HG03045 (cell line): Measurements from ENCODE around the gene WNT9A.

Experiments
- ATAC-seq: cut with Tn5 transposase; IDR thresholded peaks from one replicate; pipeline ENCODE4 v1.9.1; 2021; ENCODE audit warnings: mild to moderate bottlenecking, moderate library complexity; ENCODE audit not compliant: unreplicated experiment

Gene WNT9A

DNA sequence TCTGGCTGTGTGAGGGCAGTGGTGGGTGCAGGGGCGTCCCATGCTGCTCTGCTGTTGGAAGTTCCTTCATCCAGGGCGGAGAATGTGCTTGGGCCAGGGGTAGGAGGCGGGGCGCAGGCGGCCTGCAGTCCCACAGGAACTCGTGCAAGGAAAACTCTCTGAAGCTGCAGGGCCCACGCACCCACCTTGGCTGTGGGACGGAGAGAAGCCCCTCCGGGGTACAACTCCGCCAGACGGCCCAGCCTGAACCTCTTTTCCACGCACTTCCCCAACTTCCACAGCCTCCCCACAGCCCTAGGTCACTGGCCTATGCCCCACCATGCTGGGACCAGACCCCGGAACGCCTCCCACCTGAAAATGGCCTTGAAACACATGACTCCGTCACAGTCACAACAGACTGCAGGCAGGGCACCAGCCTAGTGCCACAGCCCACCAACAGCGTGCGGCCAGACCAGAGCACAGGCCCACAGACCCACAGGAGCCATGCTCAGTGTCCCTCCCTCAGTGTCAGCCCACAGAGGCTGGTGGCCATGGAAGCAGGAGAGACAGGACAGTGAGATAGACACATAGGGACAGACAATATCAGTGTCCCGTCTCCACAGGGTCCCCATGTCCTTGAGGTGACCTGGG lies 47.8 kb downstream of the WNT9A start:
- no peak for ATAC-seq

DNA sequence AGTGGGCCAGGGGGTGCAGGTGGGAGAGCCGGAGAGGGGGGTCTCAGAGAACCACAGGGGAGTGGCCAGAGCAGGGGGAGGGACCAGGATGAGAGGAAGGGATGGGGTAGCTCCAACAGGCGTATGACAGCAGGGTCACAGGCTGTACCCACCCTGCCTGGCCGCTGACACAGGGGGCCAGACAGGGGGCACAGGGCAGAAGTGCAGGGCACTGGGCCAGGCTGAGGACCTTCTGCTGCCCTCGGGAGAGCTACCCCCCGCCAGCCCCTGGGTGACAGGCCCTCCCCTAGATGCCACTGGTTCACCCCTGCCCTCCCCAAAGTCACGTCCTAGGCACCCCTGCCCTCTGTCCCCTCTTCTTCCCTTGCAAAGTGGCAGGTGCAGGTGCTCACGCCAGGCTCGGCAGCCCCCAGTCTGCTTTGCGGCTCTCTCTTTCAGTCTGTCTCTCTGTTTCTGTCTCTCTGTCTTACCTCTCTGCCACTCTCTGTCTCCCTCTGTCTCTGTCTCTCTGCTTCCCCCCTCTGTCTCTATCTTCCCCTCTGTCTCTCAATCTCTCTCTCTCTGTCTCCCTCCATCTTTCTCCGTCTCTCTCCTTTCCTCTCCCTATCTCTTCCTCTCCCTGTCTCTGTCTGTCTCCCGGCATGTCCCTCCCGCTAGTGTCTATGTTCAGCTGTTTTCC lies 48.5 kb downstream of the WNT9A start:
- ATAC-seq: no peak

DNA sequence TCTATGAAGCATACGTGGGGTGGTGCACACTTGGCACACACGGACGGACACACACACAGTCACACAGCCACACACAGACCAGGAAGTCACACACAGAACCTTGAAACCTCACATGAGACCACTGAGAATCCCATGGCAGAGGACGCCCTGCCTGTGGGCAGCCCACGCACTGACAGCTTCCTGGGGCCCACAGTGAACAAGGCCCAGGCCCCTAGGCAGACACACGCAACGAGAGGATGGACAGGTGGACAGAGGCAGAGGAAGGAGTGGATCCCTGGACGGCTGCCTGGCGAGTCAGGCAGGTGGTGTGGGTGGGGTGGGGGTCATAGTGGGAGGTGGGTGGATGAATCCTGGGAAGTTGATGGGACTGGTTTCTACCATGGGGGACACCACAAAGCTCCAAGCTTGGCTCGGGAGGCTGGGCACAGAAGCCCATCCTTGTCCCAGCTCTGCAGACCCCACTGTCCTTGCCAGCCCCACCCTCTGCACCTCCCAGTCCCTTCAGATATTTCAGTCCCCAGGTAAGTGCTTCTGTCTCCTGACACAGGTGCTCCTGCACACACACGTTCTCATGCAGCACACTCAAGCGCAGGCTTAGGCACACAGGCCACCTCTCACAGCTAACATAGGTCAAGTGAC lies 49.1 kb downstream of the WNT9A start:
- no peak for ATAC-seq

DNA sequence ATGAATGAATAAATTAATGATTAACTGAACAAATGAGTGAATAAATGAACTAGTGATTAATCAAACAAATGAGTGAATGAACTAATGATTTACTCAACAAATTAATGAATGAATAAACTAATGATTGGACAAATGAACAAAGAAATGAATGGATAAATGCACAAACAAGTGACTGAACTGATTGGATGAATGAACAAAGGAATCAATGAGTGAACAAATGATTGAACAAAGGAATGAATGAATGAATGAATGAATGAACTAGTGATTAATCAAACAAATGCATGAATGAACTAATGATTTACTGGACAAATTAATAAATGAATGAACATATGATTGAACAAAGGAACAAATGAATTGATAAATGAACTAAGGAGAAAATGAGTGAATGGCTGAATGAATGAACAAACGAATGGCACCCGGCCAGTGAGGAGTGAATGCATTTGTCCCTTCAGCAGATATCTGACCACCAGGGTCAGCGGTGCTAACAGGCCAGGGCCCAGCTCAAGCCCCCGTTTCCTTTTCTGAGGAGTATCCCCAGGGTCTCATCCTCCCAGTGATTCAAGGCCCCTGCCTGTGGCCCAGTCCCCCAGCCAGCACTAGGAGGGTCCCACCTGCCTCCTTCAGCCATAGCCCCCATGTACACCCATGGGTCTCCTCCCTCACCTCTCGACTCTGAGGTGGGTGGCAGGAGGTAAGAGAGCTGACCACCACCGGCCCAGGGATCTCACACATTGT lies 49.9 kb downstream of the WNT9A start:
- ATAC-seq: no peak

DNA sequence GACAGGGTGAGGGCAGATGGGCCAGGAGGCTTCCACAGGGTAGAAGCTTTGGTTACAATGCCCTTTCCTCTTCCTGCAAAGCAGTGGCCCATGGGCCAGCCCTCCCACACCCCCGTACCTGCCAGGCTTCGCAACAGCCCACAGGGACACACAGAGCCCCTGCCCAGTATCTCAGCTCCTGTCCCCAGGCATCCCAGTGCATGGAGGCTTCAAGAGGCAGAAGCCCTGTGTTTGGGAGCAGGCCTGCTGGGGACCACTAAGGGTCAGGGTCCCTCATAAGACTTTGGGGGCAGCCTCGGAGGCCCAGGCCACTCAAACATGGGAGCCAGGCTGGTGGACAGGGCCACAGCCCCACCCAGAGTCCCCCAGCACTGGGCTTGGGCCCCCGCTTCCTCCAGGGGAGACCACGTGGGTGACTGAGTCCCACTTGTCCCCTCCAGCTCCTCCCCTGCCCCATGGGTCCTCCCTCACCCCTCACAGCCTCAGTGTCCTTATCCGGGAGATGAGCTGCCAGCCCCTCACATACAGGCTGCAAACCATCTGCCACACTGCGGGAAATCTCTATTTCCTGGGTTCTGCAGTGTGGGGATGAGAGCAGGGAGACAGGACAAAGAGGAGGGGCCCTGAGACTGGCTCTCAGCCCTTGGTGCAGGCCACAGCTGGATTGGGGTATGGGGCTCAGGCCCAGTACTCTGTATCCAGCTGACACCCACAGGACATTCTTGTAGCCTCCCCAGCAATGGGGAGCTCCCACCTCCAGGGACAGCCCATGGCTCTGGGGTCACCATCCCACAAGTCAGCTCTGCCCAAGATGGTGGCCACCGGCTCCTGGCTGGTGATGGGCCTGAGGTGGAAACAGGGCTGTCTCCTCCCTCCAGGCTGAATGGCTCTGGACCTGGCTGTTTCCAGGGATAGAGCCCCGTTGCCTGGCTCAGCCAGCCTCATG lies 50.7 kb downstream of the WNT9A start:
- ATAC-seq: no peak

DNA sequence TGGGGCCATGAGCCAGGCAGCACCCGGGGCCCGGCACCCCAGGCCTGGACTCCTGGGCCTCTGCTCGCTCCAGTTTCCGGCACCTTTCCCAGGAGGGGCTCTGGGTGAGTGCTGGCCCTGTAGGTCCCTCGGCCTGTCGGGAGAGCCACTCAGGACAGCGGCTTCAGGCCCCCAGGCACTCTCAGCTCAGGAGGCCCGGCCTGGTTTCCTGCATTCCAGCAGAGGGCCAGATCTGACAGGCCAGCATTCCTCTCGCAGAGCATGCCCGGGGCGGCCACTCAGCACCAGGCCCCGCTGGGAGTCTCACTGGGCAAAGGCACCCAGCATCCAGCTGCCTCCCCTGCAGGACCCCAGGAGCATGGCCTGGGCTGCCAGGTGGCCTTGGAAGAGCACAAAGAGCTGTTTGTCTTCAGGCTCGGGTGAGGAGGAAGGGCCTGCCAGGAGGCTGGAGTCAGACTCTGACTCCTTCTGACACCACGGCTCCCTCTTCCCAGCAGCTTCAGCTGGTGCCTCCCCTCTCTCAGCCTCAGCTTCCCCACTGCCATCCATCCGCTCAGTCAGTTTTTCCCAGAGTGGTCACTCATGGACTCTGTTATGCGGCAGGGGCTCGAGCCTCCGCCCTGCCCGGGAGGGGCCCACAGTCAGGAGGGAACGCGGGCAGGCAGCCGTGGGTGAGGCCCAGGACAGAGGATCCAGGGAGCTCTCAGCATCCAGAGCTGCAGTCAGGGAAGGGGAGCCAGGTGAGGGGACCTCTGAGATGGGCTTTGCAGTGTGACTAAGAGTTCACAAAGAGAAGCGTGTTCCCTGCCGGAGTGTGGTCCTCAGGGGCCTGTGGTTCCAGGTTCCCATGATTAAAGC lies 51.7 kb downstream of the WNT9A start:
- no peak for ATAC-seq

DNA sequence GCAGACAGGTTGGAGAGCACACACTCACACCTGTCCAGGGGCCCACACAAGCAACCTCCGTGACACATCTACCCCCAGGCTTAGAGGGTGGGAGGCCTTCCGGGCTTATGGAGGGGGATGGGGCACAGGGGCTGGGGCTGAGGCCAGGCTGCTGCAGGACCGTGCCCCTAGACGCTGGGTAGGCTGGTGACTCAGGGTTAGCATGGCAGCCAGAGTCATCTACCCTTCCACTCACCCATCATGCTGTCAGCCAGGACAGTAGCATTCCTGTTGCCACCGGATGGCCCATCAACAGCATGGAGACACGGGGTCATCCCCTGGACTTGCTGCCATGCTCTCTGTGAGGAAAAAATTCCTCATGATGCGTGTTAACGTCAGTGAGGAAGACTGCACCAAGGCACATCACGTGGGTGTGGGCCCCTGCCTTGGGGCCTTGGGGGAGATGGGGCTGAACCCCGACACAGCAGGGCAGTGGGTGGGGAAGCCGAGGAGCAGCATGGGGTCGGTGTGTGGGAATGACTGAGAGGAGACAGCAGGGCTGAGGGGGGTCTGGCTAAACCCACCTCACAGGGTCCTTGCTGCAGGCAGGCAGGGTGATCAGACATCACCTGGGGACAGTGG lies 52.8 kb downstream of the WNT9A start:
- ATAC-seq: no peak

DNA sequence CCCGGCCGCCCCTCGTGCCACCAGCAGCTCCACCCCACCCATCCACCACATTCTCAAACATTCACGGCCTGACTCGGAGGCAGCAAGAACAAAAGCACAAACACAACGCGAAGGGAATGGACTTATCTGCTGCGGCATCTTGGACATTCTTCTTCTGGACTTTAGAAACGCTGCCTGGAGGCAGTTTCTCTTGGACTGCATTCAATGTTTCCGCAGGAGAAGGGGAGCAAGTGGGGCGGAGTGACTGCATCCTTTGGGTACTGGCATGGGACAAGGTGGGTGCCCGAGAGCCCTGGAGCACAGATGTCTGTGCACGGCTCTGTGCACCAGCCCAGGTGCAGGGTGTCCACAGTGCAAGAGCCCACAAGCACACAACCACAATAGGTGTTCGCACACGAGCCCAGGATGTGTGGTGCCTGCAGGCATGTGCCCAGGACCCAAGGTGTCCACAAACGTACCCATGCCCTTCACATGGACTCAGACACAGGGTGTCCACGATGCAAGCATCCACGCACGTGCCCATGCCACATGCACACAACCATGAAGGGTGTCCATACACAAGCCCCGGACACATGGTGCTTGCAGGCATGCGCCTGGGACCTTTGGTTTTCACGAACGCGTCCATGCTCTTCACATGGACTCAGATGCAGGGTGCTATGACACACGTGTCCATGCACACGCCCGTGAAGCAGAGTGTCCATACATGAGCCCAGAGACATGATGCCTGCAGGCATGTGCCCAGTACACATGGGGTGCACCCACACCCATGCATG lies 53.6 kb downstream of the WNT9A start:
- no peak for ATAC-seq

DNA sequence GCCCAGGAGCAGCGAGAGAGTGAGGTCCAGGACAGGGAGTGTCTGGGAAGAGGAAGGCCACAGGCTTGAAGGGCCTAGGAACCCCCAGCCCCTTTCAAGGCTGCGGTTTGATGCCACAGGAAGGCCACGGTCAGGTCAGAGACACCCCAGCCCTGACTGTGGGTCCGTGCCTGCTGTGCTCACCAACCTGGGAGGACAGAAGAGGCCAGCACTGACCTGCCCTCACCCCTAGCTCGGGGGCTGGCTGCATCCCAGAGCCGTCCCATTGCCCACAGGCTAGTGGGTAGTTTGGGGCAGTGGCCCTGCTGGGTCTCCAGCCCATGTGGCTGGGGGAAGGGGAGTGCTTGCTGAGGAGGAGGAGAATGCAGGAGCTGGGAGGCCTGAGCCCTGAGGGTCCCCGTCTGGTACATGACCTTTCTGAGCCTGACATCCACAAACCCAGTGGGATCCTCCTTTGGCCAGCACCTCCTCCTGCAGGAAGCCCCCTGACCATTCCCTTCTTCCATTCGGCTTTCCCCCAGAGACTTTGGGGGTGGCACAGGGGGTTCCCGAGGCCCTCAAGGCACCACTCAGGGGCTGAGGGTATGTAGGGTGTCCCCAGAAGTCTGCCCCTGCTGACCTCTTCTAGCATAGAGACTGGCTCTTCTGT lies 54.3 kb downstream of the WNT9A start:
- ATAC-seq: no peak

DNA sequence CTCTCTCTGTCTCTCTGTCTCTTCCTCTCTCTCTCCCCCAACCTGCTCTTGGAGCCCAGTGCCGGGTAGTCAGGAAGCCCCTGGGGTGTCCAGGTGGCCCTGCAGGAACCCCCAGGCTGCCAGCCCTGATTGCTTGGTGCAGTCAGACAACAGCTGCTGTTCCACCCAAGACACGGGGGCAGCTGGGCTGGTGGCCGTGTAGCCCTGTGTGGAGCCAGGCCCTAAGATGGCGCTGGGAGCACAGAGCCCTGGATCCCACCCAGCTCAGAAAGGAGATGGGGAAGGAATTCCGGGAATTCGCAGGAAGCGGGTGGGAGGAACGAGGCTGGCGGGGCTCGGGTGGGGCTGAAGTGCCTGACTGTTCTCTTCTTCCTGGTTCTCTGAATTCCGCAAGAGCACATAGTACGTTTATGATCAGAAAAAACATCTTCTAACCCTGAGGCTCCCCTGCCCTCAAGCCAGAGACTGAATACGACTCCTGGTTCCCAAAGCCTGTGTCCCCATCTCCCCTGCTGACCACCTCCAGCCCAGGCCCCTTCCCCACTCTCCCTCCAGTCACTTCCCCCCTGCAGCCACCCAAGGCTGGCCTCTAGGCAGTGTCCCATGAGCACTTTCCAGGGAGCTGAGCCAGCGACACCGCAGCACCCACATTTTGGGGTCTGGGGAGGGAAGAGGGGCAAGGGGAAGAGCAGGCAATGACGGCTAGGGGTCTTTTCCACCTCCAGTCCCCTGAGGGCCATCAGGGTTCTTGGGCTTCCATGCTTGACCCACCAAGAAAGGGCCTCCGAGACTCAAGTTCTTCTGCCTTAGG lies 55.0 kb downstream of the WNT9A start:
- ATAC-seq: no peak

DNA sequence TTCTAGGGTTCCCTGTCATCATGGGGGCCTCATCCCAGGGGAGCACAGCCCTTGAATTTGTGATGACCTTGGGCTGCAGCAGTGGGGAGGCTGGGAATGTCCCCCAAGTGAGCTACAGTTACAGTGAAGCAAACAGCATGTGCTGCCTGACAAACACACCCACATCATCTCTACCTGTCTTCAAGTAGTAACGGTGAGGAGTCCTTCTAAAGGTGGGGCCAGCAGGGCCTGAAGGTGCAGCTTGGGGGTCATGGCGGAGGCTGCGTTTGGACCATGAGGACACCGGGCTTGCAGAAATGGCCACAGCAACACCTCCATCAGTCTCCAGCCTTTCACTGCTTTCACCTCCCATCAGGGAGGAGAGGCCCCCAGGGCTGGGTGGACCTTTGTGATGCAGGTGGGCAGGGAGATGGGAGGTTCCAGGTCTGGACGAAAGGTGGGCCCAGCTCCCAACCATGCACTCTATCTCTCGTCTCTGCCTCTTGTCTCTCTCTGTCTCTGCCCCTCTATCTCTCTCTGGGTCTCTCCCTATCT lies 55.7 kb downstream of the WNT9A start:
- no peak for ATAC-seq

DNA sequence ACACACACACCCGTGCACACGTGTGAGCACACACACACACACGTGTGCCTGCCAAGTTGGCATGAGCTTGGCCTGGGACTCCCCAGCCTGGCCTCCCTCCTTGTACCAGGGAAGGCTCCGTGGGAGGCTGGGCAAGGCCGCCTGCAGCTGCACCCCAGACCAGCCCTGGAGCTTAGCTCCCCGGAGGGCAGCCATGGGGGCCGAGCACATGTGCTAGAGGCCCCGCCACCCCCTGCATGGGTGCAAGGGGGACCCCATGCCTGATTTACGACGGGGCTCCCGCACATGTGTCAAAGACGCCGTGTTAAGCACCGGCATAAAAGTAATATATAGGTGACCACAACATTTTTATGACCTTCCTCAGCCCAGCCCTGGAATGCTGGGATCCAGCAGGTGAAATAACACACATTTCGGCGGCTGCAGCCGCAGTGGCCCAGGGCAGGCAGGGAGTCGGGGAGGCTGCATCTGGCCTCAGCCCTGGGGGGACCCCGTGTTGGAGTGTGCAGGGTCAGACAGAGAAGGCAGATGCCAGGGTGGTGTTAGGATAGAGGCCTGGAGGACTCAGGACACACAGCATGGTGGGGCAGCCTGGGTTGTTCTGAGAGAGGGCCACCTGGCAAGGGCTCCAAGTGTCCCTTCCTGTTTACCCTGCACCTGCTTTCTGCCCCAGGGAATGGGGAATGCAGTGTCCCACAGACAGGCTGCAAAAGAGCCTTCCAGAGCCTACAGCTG lies 56.3 kb downstream of the WNT9A start:
- no peak for ATAC-seq

DNA sequence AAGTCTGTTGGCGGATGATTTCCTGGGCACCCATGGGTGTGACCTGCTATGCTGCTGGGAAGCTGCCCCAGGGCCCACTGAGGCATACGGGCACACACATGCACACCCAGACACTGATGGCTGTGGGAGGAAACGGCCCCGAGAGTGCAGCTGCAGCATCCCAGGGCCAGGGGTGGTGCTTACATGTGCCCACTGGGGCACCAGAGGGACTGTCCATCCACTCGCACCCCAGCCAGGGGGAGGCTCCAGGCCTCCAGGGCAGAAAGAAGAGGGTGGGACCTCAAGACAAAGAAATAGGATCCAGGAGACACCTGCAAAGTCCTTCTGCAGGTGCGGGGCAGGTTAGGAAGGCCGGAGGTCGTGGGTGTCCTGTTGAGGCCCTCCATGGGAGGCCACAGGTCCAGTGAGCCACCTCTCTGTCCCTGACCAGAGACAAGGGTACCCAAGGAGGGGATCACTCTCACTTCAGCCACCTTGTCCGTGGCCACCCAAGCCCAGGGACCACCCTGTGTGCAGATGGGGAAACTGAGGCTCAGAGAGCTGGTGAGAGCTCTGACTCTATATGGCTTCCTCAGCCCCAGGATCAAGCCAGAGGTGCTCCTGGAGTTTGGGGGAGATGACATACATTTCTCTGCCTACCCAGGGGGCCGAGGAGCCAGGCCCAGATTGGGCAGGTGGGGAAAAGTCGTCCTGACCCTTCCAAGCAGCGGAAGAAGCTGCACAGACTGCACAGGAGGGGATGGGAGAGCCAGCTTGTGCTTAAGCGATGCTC lies 57.1 kb downstream of the WNT9A start:
- no peak for ATAC-seq

DNA sequence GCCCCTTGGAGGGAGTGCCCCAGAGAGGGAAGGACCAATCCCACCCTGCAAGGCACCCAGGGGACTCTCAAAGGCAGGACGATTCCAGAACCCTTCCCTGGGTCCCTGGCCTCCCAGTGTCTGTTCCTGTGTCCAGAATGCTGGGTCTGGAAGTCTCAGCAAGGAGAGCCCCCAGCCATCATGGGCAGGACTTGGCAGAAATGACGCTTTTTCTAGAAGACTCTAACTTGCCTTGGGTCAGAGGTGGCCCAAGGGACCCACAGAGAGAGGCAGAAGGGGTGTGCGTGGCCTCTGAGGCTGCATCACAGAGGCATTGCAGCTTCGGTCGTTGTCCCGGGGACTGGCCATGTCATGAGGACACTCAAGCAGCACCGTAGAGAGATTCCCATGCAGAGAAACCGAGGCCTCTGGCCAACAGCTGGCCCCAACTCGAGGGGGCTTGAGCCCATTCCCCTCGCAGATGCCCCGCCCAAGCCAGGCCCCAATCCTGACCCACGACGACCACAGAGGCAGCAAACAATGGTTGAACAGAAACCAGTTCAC lies 57.8 kb downstream of the WNT9A start:
- no peak for ATAC-seq
